ENCODE data around the gene TBC1D22B.

GRCh38 chr6:37225350-37226169, 32.0 kb upstream of the TBC1D22B start:
- TF ChIP-seq CTCF (IDR thresholded peaks at IDR 0.05; ENCODE audit: low read depth, low read length) = no peak
- TF ChIP-seq MAX (IDR thresholded peaks at IDR 0.05; ENCODE audit: low read depth, low read length) = no peak
